GM12874 (cell line): ENCODE results near the gene AMOTL1.

Source experiments
- CTCF ChIP-seq: IDR thresholded peaks from 2 replicates; pipeline ENCODE4 v1.5.1; 2011; ENCODE audit warnings: low read depth, mild to moderate bottlenecking, control low read depth, low read length, moderate library complexity; ENCODE audit not compliant: insufficient read depth

Gene AMOTL1

GRCh38 chr11:94728541-94728940 is 39.6 kb upstream of the AMOTL1 start:
- TF ChIP-seq CTCF, result no peak

GRCh38 chr11:94728966-94729751 is 39.0 kb upstream of the AMOTL1 start:
- no peak for TF ChIP-seq CTCF

DNA sequence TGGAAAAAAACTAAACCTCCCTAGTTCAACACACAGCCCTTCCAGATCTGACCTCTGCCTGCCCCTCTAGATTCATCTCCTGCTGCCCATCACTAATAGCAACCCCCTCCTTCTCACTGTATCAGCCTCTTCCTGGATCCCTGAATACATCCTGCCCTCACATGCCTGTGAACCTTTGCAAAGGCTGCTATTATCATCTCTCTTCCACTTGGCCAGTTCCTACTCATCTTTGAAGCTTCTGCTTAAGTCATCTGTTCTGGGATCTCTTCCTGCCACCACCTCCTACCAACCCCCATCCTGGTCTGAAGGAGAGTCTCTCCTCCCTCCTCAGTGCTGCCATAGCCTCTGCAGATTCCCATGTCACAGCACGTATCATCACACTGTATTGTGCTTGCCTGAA is 38.0 kb upstream of the AMOTL1 start:
- no peak for TF ChIP-seq CTCF

DNA sequence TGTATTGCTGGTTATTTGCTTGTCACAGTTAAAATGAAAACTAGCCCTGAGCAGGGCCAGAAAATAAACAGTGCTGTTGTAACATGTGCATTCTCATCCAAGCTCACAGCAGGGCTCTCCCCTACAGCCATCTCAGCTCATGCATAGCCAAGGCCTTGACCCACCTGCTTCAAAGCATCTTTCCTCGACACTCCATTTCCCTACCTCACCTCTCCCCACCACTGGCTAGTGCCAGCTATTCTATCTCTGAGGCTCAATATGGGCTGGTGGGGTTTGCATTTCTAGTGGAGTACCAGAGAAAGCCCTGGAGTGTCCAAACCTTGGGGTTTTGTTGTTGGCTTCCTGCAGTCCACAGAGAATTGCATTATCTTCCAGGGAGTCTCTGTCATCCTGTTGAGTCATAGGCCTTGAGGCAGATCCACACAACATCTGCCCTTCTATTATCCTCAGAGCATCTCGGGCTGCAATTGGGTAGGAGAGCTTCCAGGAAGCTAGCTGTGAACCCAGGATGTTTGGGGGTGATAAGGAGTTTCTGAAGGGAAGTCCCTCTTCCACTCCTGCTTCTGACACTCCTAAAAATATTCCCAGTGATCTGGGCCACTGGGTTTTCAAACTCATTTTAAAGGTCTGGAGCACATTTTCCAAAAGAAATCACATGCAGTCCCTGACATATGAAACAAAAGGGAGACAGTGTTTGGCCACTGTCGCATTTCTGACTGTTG is 36.1 kb upstream of the AMOTL1 start:
- TF ChIP-seq CTCF, result no peak

GRCh38 chr11:94732617-94733281 is 35.4 kb upstream of the AMOTL1 start:
- TF ChIP-seq CTCF, result no peak

GRCh38 chr11:94734563-94735275 is 33.4 kb upstream of the AMOTL1 start:
- no peak for TF ChIP-seq CTCF

DNA sequence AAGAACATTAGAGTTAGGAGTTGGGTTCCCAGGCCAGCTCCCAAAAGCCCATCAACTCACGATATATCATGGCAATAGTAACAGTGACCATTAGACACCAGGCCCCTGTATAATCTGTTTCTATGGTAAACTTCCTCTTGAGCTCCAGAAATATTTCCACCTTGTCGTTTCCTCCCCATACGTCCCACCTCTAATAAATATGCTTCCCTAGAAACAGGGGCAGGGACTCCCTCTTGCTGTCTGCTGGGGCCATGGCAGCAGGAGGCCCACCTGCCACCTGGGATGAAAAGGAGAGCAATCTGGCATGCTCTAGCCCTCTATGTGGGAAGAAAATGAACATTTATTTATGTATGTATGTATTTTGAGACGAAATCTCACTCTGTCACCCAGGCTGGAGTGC is 32.2 kb upstream of the AMOTL1 start:
- TF ChIP-seq CTCF, result no peak
